ENCODE results near the gene CUBN.
A peak's percentile ranks its signal among the peaks of the same experiment; 100 is the strongest.
"Not testable (repeated sequence)": the region's sequence is repeated elsewhere in the genome, so short reads cannot be mapped to it uniquely, and the experiment has no call there.

CUBN gene

DNA sequence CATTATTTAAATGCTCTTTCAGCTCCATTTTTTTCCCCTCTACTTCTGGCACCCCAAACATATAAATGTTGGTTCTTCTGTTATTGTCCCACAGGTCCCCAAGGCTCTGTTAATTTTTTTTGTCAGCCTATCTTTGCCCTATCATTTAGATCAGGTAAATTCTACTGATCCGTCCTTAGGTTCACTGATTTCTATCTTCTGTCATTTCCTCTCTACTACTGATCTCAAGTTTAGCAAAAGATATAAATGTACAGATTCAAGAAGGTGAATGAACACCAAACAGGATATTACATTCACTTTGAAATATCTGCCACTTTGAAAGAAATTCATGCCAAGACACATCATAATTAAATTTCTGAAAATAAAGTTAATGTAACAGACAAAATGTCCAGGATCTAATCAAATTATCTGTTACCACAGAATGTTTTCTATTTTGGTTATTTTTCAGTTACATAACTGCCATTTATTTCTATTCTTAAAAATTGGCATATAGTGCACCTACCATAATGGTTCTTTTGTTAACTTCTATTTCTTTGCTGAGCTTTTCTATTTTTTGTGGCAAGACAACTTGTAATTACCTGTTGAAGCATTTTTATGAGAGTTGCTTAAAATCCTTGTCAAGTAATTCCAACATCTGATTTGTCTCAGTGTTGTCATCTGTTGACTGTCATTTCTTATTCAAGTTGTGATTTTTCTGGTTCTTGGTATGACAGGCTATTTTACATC is 12.1 kb upstream of the CUBN start:
- no peak for DNase-seq (ENCODE audit: low spot score)

DNA sequence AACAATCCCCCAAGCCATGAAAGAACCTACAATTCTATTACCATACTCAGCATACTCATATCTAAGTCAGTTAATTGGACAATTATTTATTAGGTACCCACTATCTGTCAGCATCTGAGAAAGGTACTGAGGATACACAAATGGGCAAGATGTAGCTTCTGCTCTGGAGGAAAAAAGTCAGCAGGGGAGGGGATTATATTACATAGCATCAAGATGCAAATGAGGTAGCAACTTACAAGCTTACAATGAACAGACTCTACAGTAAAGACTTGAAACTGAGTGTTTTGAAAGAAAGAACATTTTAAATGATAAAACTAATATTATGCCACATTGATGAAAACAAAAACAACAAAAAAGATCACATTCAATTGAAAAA is 10.8 kb upstream of the CUBN start:
- DNase-seq (ENCODE audit: low spot score), result no peak

DNA sequence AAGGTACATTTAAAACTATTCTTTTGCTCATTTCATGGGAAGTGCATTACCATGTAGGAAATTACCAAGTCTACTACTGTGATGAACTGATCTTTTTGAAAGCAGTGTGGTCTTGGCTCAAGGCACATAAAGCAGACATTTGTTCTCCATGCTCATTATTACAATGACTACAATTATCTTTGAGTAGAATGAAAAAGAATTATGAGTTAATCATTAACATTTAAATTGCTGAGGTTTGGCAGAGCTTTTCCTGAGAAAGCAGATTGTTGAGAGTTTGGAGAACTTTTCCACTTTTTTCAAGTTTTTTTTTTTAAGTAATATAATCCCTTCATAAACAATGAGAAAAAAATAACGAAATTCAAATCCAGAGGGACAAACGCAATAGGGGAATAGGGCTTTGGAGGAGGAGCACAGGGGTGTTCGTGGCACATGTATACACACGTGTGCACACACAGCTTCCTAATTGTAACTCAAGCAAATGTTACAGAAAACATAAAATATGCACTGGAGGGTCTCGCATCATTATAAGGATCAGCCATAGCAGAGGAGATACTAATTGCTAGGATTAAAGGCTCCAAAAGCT is 8.9 kb upstream of the CUBN start:
- peak; percentile 61 for DNase-seq (ENCODE audit: low spot score)

DNA sequence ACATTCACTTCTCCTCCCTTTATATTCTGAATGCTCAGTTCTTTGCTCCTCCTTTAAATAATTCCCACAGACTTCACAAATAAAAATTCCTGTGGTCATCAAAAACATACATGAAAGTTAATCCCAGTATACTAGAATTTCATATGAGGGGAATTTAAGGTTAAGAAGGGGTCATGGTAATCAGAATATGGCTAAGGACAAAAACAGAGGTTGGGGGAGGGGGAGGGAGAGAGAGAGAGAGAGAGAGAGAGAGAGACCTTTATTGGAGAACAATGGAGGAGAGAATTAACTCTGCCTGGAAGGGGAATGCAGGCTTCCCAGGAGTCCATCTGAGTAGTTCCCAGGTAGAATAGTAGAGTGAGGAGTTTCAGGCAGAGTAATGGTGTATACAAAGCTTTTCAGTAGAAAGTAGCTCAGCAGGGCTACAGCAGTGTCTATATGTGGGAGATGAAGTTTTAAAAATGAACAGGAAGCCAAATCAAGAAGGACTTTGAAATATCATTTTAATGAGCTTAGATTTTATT is 5.2 kb upstream of the CUBN start:
- DNase-seq (ENCODE audit: low spot score), result no peak

- no peak for DNase-seq (ENCODE audit: low spot score)
These were observed 4.7 kb upstream of the CUBN start for GRCh38 chr10:17134282-17134681.

DNA sequence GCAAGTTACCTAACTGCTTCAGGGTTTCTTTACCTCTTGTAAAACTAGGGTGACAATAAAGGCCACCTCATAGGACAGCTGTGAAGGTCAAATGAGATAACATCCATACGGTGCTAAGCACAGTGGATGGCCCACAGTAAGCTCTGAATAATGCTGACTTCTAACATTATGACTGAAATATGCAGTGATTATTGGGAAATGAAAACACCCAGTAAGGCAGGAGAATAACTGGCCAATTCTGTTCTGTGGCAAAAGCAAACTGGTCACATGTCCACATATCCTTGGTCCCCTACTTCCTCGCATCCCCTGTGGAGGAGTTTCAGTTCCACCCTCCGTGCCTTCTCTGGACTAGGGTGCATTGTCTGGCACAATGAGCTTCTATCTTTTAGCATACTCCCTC is 1.4 kb downstream of the CUBN start:
- no peak for DNase-seq (ENCODE audit: low spot score)

DNA sequence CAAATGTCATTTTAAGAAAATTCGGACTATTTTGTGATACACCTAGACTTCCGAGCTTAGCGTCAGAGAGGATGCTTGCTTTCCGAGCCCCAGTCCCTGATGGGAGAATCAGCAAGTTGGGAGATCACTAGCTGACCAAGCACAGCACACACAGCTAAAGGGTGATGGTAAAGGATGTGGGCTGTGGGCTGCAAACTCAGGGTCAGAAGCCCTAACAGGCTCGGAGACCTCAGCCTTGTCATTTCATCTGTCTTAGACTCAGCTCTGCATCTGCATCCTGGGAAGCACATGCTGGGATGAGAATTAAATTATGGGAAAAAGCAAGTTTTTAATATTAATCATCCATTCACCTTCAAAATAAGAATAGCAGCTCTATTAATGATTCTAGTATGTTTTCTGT is 3.3 kb downstream of the CUBN start:
- no peak for DNase-seq (ENCODE audit: low spot score)

GRCh38 chr10:17125206-17125893 is 4.3 kb downstream of the CUBN start:
- DNase-seq (ENCODE audit: low spot score), result no peak

GRCh38 chr10:17123961-17124360 is 5.7 kb downstream of the CUBN start:
- no peak for DNase-seq (ENCODE audit: low spot score)

DNA sequence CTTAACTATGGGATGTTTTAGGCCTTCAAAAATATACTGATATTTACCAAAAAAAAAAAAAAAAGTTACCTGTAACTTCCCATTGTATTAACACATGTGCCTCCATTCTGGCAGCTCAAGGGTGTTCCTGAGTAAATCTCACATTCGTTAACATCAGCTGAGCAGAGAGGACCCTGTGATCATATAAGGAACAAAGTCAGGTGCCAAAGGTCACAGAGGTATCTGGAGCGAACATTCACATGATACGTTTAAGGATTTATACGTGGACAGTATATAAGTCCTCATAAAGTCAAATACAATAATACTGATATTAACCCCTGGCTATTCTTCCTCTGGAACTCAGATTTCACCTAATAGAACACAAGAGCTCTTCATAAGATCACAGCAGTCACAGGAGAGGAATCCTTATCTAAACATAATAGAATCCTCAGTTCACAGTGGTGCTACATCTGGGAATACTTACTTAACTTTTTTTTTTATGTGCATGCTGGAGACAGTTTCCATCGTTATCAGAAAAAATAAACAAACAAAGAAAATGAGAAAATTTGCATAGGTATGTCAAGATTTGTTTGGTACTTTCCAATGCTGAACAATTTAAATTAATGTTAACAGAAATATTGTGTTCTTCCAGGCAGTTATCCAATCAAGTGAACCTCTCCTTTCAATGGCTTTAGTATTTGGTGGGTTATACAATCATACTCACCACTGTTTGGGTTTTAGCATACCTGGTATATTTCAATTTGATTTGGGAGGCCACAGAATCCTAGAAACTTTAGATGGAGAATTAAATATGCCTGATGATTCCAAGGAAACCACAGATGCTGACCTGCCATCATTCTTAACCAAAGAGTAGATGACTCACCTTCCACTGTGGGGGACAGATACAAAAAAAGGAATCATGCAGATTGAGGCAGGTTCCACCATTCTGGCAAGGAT is 6.6 kb downstream of the CUBN start:
- DNase-seq (ENCODE audit: low spot score), result peak; percentile 25

DNA sequence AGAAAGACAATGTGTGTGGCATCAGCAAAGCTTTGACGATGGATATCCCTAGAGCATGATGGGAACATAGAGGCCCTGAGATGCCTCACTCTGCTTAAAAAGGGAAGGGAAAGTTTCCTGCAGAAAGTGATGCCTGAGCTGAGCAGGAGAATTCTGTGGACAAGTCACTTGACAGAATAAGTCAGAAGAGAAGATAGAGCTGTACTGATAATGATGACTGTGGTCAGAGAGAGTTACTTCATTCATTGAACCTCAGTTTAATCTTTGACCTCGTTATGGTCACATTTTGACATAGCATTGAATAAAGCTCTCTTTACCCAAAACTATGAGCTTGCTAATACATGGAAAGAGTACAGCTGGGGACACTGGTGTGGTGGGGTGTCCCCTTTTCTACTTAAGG is 7.6 kb downstream of the CUBN start:
- DNase-seq (ENCODE audit: low spot score), result no peak

DNA sequence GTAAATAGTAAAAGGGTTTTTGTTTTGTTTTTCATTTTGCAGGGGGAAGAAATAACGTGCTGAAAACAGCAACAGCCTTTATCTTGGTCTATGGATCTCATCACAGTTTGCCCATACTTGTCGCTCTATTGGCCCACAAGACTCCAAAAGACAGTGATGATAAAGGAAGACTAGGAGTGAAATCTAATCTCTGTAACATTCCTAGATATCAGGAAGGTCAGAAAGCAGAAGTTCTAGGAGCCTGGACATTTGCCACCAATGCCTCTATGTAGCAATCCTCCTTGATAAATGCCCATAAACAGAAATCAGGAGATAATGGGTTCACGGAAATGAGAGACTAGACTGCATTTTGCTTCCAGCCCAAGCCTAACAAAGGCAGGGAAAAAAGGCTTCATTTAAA is 8.9 kb downstream of the CUBN start:
- no peak for DNase-seq (ENCODE audit: low spot score)

DNA sequence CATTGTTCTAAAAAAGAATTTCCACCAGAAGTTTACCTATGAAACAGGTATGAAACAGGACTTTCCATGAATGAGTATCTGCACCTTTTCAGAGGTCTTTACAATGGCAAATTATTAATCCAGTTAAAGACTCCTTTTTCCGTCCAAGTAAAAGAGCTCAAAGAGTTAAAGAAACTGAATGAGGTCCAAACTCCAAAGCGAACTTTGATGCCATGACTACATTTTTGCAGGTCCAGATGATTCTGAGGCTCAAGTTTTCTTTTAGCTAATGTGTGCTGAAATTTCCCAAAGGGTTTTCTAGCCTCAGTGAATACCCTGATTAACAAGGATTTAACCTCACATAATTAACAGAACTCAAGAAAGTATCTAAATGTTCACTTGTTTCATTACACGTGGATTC is 9.8 kb downstream of the CUBN start:
- no peak for DNase-seq (ENCODE audit: low spot score)

GRCh38 chr10:17116193-17116592 is 13.4 kb downstream of the CUBN start:
- no peak for DNase-seq (ENCODE audit: low spot score)

DNA sequence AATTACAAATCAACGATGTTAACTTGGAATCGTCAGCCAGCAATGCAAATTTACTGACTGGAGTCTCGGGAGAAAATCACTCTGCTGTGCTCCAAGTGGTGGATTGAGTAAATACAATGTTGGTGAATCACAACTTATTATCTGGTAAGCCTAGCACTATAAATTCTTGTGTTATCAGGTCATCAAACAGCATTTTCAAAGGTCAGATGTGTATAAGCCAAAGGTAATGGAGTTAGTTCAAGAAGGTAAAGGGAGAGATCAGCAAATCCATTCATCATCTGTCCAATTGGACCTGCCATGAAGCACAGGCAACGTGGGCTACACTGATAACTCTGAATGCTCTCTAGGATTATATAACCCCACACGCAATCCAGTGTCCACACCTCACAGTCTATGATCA is 13.9 kb downstream of the CUBN start:
- no peak for DNase-seq (ENCODE audit: low spot score)

- DNase-seq (ENCODE audit: low spot score), result not testable (repeated sequence)
These were observed 14.7 kb downstream of the CUBN start for GRCh38 chr10:17114878-17115444.

DNA sequence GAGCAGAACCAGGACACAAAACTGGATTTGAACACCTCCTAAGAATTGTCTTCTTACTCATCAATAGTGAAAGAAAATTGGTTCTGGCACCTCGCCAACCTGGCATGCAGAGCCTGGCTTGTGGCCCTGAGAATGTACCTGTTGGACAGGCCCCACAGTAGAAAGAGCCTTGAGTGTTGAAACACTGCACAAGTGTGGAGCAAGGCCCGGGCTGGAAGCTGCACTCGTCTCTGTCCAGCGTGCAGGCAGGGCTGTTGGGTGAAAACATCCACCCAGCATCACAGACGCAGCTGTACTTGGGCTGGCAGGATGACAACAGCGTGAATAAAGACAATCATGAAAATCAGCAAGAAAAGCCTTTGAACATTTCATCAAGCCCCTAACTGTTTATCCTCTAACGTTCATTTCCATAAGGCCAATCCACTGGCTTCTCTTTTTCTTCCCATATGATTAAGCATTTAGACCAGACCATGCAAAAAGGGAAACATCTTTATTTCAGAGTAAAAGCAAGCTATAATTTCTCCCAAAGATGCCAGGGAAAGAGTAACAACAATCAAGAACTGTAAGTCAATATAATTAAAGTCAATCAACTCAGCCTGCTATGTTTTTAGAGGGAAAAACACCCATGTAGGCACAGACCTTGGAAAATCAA is 15.6 kb downstream of the CUBN start:
- no peak for DNase-seq (ENCODE audit: low spot score)

GRCh38 chr10:17113346-17113745 is 16.3 kb downstream of the CUBN start:
- peak; percentile 93 for DNase-seq (ENCODE audit: low spot score)

DNA sequence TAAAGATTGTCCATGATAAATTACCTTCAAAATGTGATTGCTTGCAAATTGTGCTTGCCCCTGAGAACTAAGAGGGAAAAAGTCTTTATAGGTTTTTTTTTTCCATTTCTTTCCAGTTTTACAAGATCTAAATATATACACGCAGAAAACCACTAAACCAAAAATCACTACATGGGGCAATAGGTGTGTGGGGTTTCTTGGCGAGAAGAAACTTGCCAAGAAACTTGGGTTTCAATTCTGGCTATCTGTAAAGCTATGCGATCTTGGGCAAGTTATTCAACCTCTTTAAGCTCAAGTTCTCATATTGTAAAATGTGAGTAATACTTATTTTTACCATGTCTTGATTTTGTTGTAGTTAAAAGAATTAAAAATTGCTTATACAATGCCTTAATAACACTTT is 17.0 kb downstream of the CUBN start:
- DNase-seq (ENCODE audit: low spot score), result no peak

- peak; percentile 67 for DNase-seq (ENCODE audit: low spot score)
These were observed 20.0 kb downstream of the CUBN start for GRCh38 chr10:17109475-17110207.

- no peak for DNase-seq (ENCODE audit: low spot score)
These were observed 20.6 kb downstream of the CUBN start for GRCh38 chr10:17109046-17109445.

Measured in COLO829 (cell line).